MM.1S (cell line): Measurements from ENCODE around the gene SMAD4.

ENCODE experiments used
- EZH2 ChIP-seq: fragments of 300-600 bp; sonication (generic); optimal IDR thresholded peaks from 2 replicates; pipeline ENCODE3; 2017; ENCODE audit warnings: low read depth, mild to moderate bottlenecking, antibody characterized with exemption, low read length, mixed read lengths
- EZH2phosphoT487 ChIP-seq: fragments of 300-600 bp; sonication (generic); IDR thresholded peaks from 2 replicates; pipeline ENCODE4 v1.6.1; 2018; ENCODE audit warnings: antibody characterized with exemption, low read length
- TF ChIP-seq, protein P1 (sequence below): fragments of 300-600 bp; sonication (generic); IDR thresholded peaks from 2 replicates; pipeline ENCODE4 v1.5.1; 2016; ENCODE audit warnings: antibody characterized with exemption, low read length, mixed read lengths

DNA sequence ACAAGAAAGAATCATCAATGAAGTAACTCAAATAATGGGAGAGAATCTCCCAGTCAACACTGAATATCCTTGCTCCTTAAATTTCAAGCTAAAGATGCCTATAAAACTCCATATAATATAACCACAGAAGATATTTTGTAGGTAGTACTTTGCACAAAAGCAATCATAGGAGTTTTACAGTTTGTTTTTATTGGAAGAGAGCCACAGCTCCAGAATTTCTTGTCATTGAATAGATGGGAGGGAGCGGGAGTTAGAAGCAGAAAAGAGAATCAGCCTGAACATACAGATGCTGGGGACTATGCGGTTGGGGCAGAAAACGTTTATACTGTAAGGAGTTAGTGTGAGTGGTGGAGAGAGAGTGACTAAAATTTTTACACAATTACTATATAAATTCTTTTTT is 18.3 kb upstream of the SMAD4 start:
- TF ChIP-seq, protein P1, sequence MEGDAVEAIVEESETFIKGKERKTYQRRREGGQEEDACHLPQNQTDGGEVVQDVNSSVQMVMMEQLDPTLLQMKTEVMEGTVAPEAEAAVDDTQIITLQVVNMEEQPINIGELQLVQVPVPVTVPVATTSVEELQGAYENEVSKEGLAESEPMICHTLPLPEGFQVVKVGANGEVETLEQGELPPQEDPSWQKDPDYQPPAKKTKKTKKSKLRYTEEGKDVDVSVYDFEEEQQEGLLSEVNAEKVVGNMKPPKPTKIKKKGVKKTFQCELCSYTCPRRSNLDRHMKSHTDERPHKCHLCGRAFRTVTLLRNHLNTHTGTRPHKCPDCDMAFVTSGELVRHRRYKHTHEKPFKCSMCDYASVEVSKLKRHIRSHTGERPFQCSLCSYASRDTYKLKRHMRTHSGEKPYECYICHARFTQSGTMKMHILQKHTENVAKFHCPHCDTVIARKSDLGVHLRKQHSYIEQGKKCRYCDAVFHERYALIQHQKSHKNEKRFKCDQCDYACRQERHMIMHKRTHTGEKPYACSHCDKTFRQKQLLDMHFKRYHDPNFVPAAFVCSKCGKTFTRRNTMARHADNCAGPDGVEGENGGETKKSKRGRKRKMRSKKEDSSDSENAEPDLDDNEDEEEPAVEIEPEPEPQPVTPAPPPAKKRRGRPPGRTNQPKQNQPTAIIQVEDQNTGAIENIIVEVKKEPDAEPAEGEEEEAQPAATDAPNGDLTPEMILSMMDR: no peak
- TF ChIP-seq EZH2: no peak
- TF ChIP-seq EZH2phosphoT487: no peak
